ENCODE measurements around the gene TRUB2. TPM values are rescaled to one million over a fixed set of nuclear protein-coding genes. Genes with fewer than 3 reads are reported as not detected.

Gene TRUB2
- total and polyA plus RNA-seq, 2 of the 8 experiments (the other 6 are each of a cell fraction or from before 2014, with no cell fraction given): 20.7 to 37.8 TPM

DNA sequence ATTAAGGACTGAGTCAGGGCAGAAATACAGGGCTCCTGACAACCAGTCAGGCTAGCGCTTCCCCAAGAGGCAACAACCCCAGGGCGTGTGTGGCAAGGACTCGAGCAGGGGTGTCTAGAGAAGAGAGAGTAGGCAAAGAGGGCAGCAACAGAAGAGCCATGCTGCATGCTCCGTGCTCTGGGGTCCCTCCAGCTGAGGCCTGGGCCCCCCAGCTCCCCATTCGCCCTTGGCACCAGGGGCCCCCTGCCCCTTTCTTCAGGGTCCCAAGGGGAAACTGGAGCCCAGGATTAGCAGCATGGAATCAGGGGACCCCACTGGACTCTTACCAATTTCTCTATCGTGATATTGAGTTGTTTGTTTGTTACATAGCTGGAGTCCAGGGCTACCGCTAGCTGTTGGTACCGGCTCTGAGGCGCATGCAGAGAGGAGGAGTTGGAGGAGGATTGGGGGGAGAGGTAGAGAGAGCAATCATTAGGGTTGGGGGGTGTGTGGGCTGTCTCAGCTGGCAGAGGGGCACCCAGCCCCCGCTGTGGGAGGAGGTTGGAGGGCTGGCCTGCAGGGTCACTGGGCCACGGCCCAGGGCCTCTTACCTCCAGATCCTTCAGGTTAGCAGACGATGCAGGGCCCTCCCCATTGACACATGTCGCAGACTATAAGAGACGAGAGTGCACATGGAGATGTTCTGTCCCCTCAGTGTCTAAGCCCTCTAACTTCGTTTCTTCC lies 55.2 kb downstream of the TRUB2 start (continued):
- TF ChIP-seq, protein P1, sequence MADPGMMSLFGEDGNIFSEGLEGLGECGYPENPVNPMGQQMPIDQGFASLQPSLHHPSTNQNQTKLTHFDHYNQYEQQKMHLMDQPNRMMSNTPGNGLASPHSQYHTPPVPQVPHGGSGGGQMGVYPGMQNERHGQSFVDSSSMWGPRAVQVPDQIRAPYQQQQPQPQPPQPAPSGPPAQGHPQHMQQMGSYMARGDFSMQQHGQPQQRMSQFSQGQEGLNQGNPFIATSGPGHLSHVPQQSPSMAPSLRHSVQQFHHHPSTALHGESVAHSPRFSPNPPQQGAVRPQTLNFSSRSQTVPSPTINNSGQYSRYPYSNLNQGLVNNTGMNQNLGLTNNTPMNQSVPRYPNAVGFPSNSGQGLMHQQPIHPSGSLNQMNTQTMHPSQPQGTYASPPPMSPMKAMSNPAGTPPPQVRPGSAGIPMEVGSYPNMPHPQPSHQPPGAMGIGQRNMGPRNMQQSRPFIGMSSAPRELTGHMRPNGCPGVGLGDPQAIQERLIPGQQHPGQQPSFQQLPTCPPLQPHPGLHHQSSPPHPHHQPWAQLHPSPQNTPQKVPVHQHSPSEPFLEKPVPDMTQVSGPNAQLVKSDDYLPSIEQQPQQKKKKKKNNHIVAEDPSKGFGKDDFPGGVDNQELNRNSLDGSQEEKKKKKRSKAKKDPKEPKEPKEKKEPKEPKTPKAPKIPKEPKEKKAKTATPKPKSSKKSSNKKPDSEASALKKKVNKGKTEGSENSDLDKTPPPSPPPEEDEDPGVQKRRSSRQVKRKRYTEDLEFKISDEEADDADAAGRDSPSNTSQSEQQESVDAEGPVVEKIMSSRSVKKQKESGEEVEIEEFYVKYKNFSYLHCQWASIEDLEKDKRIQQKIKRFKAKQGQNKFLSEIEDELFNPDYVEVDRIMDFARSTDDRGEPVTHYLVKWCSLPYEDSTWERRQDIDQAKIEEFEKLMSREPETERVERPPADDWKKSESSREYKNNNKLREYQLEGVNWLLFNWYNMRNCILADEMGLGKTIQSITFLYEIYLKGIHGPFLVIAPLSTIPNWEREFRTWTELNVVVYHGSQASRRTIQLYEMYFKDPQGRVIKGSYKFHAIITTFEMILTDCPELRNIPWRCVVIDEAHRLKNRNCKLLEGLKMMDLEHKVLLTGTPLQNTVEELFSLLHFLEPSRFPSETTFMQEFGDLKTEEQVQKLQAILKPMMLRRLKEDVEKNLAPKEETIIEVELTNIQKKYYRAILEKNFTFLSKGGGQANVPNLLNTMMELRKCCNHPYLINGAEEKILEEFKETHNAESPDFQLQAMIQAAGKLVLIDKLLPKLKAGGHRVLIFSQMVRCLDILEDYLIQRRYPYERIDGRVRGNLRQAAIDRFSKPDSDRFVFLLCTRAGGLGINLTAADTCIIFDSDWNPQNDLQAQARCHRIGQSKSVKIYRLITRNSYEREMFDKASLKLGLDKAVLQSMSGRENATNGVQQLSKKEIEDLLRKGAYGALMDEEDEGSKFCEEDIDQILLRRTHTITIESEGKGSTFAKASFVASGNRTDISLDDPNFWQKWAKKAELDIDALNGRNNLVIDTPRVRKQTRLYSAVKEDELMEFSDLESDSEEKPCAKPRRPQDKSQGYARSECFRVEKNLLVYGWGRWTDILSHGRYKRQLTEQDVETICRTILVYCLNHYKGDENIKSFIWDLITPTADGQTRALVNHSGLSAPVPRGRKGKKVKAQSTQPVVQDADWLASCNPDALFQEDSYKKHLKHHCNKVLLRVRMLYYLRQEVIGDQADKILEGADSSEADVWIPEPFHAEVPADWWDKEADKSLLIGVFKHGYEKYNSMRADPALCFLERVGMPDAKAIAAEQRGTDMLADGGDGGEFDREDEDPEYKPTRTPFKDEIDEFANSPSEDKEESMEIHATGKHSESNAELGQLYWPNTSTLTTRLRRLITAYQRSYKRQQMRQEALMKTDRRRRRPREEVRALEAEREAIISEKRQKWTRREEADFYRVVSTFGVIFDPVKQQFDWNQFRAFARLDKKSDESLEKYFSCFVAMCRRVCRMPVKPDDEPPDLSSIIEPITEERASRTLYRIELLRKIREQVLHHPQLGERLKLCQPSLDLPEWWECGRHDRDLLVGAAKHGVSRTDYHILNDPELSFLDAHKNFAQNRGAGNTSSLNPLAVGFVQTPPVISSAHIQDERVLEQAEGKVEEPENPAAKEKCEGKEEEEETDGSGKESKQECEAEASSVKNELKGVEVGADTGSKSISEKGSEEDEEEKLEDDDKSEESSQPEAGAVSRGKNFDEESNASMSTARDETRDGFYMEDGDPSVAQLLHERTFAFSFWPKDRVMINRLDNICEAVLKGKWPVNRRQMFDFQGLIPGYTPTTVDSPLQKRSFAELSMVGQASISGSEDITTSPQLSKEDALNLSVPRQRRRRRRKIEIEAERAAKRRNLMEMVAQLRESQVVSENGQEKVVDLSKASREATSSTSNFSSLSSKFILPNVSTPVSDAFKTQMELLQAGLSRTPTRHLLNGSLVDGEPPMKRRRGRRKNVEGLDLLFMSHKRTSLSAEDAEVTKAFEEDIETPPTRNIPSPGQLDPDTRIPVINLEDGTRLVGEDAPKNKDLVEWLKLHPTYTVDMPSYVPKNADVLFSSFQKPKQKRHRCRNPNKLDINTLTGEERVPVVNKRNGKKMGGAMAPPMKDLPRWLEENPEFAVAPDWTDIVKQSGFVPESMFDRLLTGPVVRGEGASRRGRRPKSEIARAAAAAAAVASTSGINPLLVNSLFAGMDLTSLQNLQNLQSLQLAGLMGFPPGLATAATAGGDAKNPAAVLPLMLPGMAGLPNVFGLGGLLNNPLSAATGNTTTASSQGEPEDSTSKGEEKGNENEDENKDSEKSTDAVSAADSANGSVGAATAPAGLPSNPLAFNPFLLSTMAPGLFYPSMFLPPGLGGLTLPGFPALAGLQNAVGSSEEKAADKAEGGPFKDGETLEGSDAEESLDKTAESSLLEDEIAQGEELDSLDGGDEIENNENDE (IDR thresholded peaks at IDR 0.05; ENCODE audit: insufficient replicate concordance, low read length): no peak
- TF ChIP-seq GTF2F1 (IDR thresholded peaks at IDR 0.05; ENCODE audit: borderline replicate concordance, low read depth, low read length) (no peak), HDAC2 (IDR thresholded peaks at IDR 0.05; ENCODE audit: borderline replicate concordance in 1 of 2, low read depth in 2 of 2, low read length in 2 of 2) (no peak), SIN3A (conservative IDR thresholded peaks at IDR 0.05 in 1 of 2, IDR thresholded peaks at IDR 0.05 in 1 of 2; ENCODE audit: low read depth in 1 of 2, low read length in 2 of 2) (no peak), CREB1 (IDR thresholded peaks at IDR 0.05) (no peak), ASH2L (IDR thresholded peaks at IDR 0.05; ENCODE audit: low read length) (no peak)
- TF ChIP-seq, protein P2, sequence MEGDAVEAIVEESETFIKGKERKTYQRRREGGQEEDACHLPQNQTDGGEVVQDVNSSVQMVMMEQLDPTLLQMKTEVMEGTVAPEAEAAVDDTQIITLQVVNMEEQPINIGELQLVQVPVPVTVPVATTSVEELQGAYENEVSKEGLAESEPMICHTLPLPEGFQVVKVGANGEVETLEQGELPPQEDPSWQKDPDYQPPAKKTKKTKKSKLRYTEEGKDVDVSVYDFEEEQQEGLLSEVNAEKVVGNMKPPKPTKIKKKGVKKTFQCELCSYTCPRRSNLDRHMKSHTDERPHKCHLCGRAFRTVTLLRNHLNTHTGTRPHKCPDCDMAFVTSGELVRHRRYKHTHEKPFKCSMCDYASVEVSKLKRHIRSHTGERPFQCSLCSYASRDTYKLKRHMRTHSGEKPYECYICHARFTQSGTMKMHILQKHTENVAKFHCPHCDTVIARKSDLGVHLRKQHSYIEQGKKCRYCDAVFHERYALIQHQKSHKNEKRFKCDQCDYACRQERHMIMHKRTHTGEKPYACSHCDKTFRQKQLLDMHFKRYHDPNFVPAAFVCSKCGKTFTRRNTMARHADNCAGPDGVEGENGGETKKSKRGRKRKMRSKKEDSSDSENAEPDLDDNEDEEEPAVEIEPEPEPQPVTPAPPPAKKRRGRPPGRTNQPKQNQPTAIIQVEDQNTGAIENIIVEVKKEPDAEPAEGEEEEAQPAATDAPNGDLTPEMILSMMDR (IDR thresholded peaks at IDR 0.05; ENCODE audit: control extremely low read depth in 1 of 3, insufficient read depth in 1 of 3, low read depth in 1 of 3, low read length in 3 of 3): no peak
